H9 (cell line): ENCODE measurements around the gene PNMA6A. TPM values are rescaled to one million over a fixed set of nuclear protein-coding genes. Genes with fewer than 3 reads are reported as not detected.
A peak's percentile ranks its signal among the peaks of the same experiment; 100 is the strongest.

Experiments used
- DNase-seq: peaks from one replicate; pipeline ENCODE4 v3.0.0-alpha.2; 2017
- H2AFZ ChIP-seq: one replicate; pipeline ENCODE4 v1.6.1; 2013; ENCODE audit warnings: mild to moderate bottlenecking, low read length, control low read depth, moderate library complexity
- H2AK5ac ChIP-seq: 2 replicates; pipeline ENCODE4 v1.6.1; 2013; ENCODE audit warnings: low read length, control low read depth, mixed read lengths; ENCODE audit not compliant: insufficient read length
- H2BK120ac ChIP-seq: one replicate; pipeline ENCODE4 v1.6.1; 2013; ENCODE audit warnings: low read depth, mild to moderate bottlenecking, low read length, control low read depth, inconsistent platforms; ENCODE audit not compliant: poor library complexity, severe bottlenecking
- H2BK12ac ChIP-seq: 2 replicates; pipeline ENCODE4 v1.6.1; 2013; ENCODE audit warnings: low read length, control low read depth, mixed read lengths, low read depth; ENCODE audit not compliant: insufficient read length
- H2BK15ac ChIP-seq: 2 replicates; pipeline ENCODE4 v1.6.1; 2013; ENCODE audit warnings: low read depth, low read length, control low read depth
- H2BK20ac ChIP-seq: one replicate; pipeline ENCODE4 v1.6.1; 2013; ENCODE audit warnings: low read depth, mild to moderate bottlenecking, low read length, control low read depth, inconsistent platforms; ENCODE audit not compliant: poor library complexity, severe bottlenecking
- H2BK5ac ChIP-seq: 2 replicates; pipeline ENCODE4 v1.6.1; 2013; ENCODE audit warnings: low read length, control low read depth, mixed read lengths; ENCODE audit not compliant: insufficient read length
- H3K14ac ChIP-seq: 2 replicates; pipeline ENCODE4 v1.6.1; 2013; ENCODE audit warnings: low read length, control low read depth; ENCODE audit not compliant: insufficient read depth
- H3K18ac ChIP-seq: 2 replicates; pipeline ENCODE4 v1.6.1; 2013; ENCODE audit warnings: low read depth, mild to moderate bottlenecking, mixed read lengths, low read length, control low read depth; ENCODE audit not compliant: insufficient read length
- H3K23ac ChIP-seq: 2 replicates; pipeline ENCODE4 v1.6.1; 2013; ENCODE audit warnings: low read length, control low read depth, mixed read lengths, low read depth; ENCODE audit not compliant: insufficient read length
- H3K23me2 ChIP-seq: 2 replicates; pipeline ENCODE4 v1.6.1; 2013; ENCODE audit warnings: low read depth, mild to moderate bottlenecking, mixed read lengths, low read length, control low read depth; ENCODE audit not compliant: insufficient read length, poor library complexity, severe bottlenecking
- H3K27ac ChIP-seq: 2 replicates; pipeline ENCODE4 v1.5.1; 2013; ENCODE audit warnings: low read length, control low read depth, mixed read lengths, low read depth; ENCODE audit not compliant: insufficient read length
- H3K27me3 ChIP-seq: 2 replicates; pipeline ENCODE4 v1.6.1; 2013; ENCODE audit warnings: low read length, control low read depth, inconsistent platforms; ENCODE audit not compliant: insufficient read depth
- H3K4ac ChIP-seq: 2 replicates; pipeline ENCODE4 v1.6.1; 2013; ENCODE audit warnings: low read depth, mild to moderate bottlenecking, control low read depth, inconsistent platforms, low read length, moderate library complexity
- H3K4me1 ChIP-seq: 2 replicates; pipeline ENCODE4 v1.6.1; 2013; ENCODE audit warnings: low read length, control low read depth, inconsistent platforms; ENCODE audit not compliant: insufficient read depth
- H3K4me2 ChIP-seq: 2 replicates; pipeline ENCODE4 v1.6.1; 2013; ENCODE audit warnings: low read length, control low read depth, mixed read lengths; ENCODE audit not compliant: insufficient read length, insufficient read depth
- H3K56ac ChIP-seq: 2 replicates; pipeline ENCODE4 v1.6.1; 2013; ENCODE audit warnings: low read depth, mild to moderate bottlenecking, mixed read lengths, low read length, control low read depth; ENCODE audit not compliant: insufficient read length
- H3K79me1 ChIP-seq: 2 replicates; pipeline ENCODE4 v1.6.1; 2013; ENCODE audit warnings: low read depth, mild to moderate bottlenecking, moderate library complexity, low read length, control low read depth, inconsistent platforms; ENCODE audit not compliant: insufficient read depth, poor library complexity, severe bottlenecking
- H3K79me2 ChIP-seq: 2 replicates; pipeline ENCODE4 v1.6.1; 2013; ENCODE audit warnings: low read length, control low read depth, inconsistent platforms; ENCODE audit not compliant: insufficient read depth
- H3K9ac ChIP-seq: 2 replicates; pipeline ENCODE4 v1.6.1; 2013; ENCODE audit warnings: low read length, control low read depth, mixed read lengths; ENCODE audit not compliant: insufficient read length; ENCODE audit errors: extremely low read depth
- H3K9me3 ChIP-seq: one replicate; pipeline ENCODE4 v1.6.1; 2013; ENCODE audit warnings: low read depth, low read length, inconsistent platforms; ENCODE audit not compliant: control insufficient read depth
- H3T11ph ChIP-seq: one replicate; pipeline ENCODE4 v1.6.1; 2013; ENCODE audit warnings: mild to moderate bottlenecking, low read length, control low read depth, inconsistent platforms
- H4K20me1 ChIP-seq: one replicate; pipeline ENCODE4 v1.6.1; 2013; ENCODE audit not compliant: control insufficient read depth, insufficient read length, insufficient read depth
- H4K5ac ChIP-seq: 2 replicates; pipeline ENCODE4 v1.6.1; 2013; ENCODE audit warnings: low read depth, mild to moderate bottlenecking, mixed read lengths, low read length, control low read depth; ENCODE audit not compliant: insufficient read length
- H4K8ac ChIP-seq: replicated peaks from 2 replicates; pipeline ENCODE4 v1.6.1; 2013; ENCODE audit warnings: low read length, control low read depth, mixed read lengths, low read depth; ENCODE audit not compliant: insufficient read length
- H4K91ac ChIP-seq: 2 replicates; pipeline ENCODE4 v1.6.1; 2013; ENCODE audit warnings: low read depth, mild to moderate bottlenecking, moderate library complexity, mixed read lengths, low read length, control low read depth; ENCODE audit not compliant: insufficient read length
- H3K27ac Mint-ChIP-seq, 3 experiments: 2 replicates in 2 of 3; 3 replicates in 1 of 3; pipeline ENCODE4 v1.8.0; 2020 to 2021; ENCODE audit warnings: mixed read lengths in 3 of 3, mild to moderate bottlenecking in 1 of 3, moderate library complexity in 1 of 3
- H3K27me3 Mint-ChIP-seq: 2 replicates; pipeline ENCODE4 v1.8.0; 2021; ENCODE audit warnings: low read depth, mild to moderate bottlenecking, moderate library complexity, mixed read lengths
- H3K36me3 Mint-ChIP-seq, 3 experiments: 2 replicates in 2 of 3; 3 replicates in 1 of 3; pipeline ENCODE4 v1.8.0; 2020 to 2021; ENCODE audit warnings: low read depth in 3 of 3, mixed read lengths in 3 of 3; ENCODE audit not compliant: insufficient read depth in 1 of 3
- H3K4me1 Mint-ChIP-seq, 2 experiments: 2 replicates each; pipeline ENCODE4 v1.8.0; 2020; ENCODE audit warnings: mixed read lengths in 2 of 2
- H3K4me3 Mint-ChIP-seq, 2 experiments: 2 replicates in 1 of 2; 3 replicates in 1 of 2; pipeline ENCODE4 v1.8.0; 2020 to 2021; ENCODE audit warnings: mild to moderate bottlenecking in 2 of 2, mixed read lengths in 2 of 2, moderate library complexity in 1 of 2
- H3K9me3 Mint-ChIP-seq, 2 experiments: 2 replicates in 1 of 2; 3 replicates in 1 of 2; pipeline ENCODE4 v1.8.0; 2020; ENCODE audit warnings: mild to moderate bottlenecking in 2 of 2, mixed read lengths in 2 of 2, moderate library complexity in 1 of 2
- WGBS: extraction: QIAGEN DNeasy Blood & Tissue Kit; methylation state at CpG from one replicate; pipeline ENCODE4 v1.1.7; 2013; ENCODE audit warnings: missing lambda C conversion rate, low lambda C conversion rate, mixed read lengths; ENCODE audit not compliant: insufficient read length; ENCODE audit errors: extremely low coverage; 5-methylcytosine and 5-hydroxymethylcytosine counted together
- total RNA-seq: library from RNA; stranded (reverse); gene quantifications from 2 replicates; pipeline ENCODE4 v1.2.1, GENCODE V29; 2021
- TF ChIP-seq, protein P1 (sequence below): fragments of 200-600 bp; sonication (generic); conservative IDR thresholded peaks from 3 replicates; pipeline ENCODE4 v1.8.0; 2021; ENCODE audit warnings: antibody characterized with exemption, mild to moderate bottlenecking

The PNMA6A gene
- total RNA-seq, 1 experiment from 2014 or later = 7.7 TPM

GRCh38 chrX:153057281-153057680 lies 15.0 kb upstream of the PNMA6A start:
- H3K27me3 Mint-ChIP-seq = peaks cover 36% of the 10 kb centered on the region
- Histone ChIP-seq H3K9ac (no peak overlapping the region), H2AFZ (no peak overlapping the region), H3K79me1 (no peaks in the 10 kb centered on the region), H3K56ac (no peak overlapping the region), H3K27ac (no peak overlapping the region), H4K8ac (no peak overlapping the region), H2BK15ac (no peak overlapping the region), H3K9me3 (peaks cover 31% of the 10 kb centered on the region), H4K91ac (no peak overlapping the region), H2BK20ac (no peak overlapping the region), H2BK12ac (no peak overlapping the region), H3K23ac (no peak overlapping the region), H3K79me2 (no peaks in the 10 kb centered on the region), H3K4ac (no peak overlapping the region), H3K4me1 (no peaks in the 10 kb centered on the region), H3K18ac (no peak overlapping the region), H3T11ph (no peak overlapping the region), H3K4me2 (no peak overlapping the region), H3K27me3 (no peaks in the 10 kb centered on the region; the same call in 1 of the 2 replicates), H2AK5ac (no peak overlapping the region), H2BK5ac (no peak overlapping the region), H4K5ac (no peak overlapping the region), H2BK120ac (no peak overlapping the region), H4K20me1 (no peaks in the 10 kb centered on the region), H3K14ac (no peak overlapping the region), H3K23me2 (no peaks in the 10 kb centered on the region)
- TF ChIP-seq, protein P1, sequence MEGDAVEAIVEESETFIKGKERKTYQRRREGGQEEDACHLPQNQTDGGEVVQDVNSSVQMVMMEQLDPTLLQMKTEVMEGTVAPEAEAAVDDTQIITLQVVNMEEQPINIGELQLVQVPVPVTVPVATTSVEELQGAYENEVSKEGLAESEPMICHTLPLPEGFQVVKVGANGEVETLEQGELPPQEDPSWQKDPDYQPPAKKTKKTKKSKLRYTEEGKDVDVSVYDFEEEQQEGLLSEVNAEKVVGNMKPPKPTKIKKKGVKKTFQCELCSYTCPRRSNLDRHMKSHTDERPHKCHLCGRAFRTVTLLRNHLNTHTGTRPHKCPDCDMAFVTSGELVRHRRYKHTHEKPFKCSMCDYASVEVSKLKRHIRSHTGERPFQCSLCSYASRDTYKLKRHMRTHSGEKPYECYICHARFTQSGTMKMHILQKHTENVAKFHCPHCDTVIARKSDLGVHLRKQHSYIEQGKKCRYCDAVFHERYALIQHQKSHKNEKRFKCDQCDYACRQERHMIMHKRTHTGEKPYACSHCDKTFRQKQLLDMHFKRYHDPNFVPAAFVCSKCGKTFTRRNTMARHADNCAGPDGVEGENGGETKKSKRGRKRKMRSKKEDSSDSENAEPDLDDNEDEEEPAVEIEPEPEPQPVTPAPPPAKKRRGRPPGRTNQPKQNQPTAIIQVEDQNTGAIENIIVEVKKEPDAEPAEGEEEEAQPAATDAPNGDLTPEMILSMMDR = no peak
- WGBS = no CpG with 5 or more reads among the region's 11 CpGs
- H3K4me1 Mint-ChIP-seq = peaks cover 4 to 5% of the 10 kb centered on the region in 2 experiments
- no peak overlapping the region for H3K27ac Mint-ChIP-seq
- H3K9me3 Mint-ChIP-seq = peaks cover 49 to 53% of the 10 kb centered on the region in 2 experiments
- peak overlapping the region; percentile 53 to 69; a peak in 3 of 5 replicates for H3K4me3 Mint-ChIP-seq
- peaks cover 0 to 13% (median 3%) of the 10 kb centered on the region in 3 experiments; a peak in 4 of 7 replicates for H3K36me3 Mint-ChIP-seq
- DNase-seq = no peak
